ENCODE data around the gene SULF2.
A peak's percentile ranks its signal among the peaks of the same experiment; 100 is the strongest.

Gene SULF2

GRCh38 chr20:47642624-47643023 is 142.7 kb downstream of the SULF2 start:
- DNase-seq (ENCODE audit: low read depth) = no peak

DNA sequence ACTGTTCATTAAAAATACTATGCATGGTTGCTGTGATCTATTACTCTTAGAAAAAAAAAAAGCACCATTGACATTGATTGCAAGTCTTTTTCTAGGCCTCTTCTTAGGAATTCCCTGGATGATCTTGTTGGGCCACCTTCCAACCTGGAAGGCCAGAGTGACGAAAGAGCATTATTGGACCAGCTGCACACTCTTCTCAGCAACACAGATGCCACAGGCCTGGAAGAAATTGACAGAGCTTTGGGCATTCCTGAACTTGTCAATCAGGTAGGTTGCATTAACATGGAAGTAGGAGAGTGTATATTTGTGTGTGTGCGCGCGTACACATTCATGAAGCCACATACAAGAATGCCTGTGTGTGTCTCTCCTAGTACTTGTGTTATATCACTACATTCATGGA is 143.2 kb downstream of the SULF2 start:
- DNase-seq (ENCODE audit: low read depth) = no peak

GRCh38 chr20:47638851-47639250 is 146.4 kb downstream of the SULF2 start:
- no peak for DNase-seq (ENCODE audit: low read depth)

DNA sequence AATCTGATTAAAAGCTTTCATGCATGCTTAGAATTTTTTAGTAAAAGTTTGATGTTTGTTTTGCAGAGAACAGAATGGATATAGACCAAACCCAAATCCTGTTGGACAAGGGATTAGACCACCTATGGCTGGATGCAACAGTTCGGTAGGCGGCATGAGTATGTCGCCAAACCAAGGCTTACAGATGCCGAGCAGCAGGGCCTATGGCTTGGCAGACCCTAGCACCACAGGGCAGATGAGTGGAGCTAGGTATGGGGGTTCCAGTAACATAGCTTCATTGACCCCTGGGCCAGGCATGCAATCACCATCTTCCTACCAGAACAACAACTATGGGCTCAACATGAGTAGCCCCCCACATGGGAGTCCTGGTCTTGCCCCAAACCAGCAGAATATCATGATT is 150.0 kb downstream of the SULF2 start:
- DNase-seq (ENCODE audit: low read depth) = no peak

DNA sequence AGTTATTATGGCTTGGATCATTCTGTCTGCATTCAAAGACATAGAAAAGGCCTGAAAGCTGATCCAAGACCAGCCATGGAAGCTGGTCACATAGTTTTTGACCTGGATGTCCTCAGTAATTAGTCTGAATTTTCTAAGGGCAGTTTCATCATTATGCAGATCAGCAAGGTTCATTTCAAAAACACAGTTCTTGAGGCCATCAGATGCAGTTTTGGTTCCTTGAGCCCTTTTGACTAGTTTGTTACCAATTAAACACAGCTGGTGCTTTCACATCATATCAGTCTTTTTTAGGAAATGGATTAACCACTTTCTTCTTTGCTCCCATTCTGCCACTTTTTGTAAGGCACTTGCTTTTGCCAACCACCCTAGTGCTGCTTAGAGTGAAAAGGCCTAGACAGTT is 154.2 kb downstream of the SULF2 start:
- DNase-seq (ENCODE audit: low read depth) = no peak

- no peak for DNase-seq (ENCODE audit: low read depth)
Observed at GRCh38 chr20:47629907-47630306, 155.4 kb downstream of the SULF2 start.

DNA sequence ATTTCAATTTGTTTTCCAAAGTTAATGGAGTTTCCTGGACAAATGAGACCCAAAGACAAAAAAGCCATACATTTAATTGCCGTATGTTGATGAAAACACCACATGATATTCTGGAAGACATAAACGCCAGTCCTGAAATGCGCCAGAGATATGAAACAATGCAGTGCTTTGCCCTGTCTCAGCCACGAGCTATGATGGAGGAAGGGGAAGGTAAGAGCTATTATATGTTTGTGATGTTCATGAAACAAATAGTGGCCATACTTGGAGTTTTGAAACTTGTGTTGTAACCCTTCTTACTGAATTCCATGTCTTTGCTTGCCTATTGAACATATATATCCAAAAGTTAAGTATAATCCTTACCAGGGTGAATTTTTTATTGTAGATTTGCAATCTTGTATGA is 157.7 kb downstream of the SULF2 start:
- DNase-seq (ENCODE audit: low read depth) = no peak

GRCh38 chr20:47623206-47623605 is 162.1 kb downstream of the SULF2 start:
- DNase-seq (ENCODE audit: low read depth) = no peak

DNA sequence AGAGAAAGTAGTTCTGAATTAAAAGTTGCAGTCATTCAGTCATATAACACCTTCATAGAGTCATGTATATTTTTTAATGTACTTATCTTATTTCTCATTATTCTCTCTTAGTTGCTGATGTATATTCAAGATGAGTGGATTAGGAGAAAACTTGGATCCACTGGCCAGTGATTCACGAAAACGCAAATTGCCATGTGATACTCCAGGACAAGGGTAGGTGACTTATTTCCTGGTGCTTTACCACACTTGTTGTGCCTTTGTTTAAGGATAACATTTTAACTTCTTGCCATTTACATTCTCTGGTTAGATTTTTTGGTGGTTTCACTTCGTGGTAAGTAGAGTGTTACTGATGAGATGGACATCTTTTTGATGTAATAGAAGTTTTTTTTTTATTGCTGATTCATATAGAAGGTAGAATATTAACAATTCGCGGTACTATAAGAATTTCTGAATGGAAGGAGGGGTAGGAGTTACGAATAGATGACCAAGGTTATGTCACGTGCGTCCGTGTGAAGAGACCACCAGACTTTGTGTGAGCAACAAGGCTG is 163.1 kb downstream of the SULF2 start:
- no peak for DNase-seq (ENCODE audit: low read depth)

- no peak for DNase-seq (ENCODE audit: low read depth)
Observed at GRCh38 chr20:47620808-47621805, 164.2 kb downstream of the SULF2 start.

- no peak for DNase-seq (ENCODE audit: low read depth)
Observed at GRCh38 chr20:47618479-47618878, 166.8 kb downstream of the SULF2 start.

DNA sequence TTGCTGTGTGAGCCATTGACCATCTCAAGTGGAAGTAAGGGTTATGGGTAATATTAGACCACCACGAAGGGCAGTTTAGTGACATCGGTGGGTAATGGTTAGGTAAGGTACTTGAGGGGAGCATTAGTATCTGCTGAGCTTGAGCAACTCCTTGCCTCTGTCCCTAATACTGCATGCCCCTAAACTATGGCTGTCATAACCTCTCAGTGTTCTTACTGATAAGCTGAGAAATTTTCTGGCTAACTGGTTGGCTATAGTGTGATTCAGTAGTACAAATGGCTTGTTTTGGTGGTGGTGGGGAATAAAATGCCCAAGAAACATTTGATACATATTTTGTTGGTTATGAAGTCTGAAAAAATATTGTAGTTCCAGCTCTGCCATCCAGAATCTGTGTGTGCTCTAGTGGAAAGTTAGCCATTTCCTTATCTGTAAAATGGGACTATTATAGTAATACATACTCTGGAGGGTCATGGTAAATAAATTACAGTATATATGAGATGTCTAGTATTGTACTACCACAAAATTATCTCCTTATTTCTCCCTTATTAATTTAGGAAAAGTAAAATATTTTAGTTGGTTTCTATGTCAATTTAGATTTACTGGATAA is 170.5 kb downstream of the SULF2 start:
- DNase-seq (ENCODE audit: low read depth) = no peak

- DNase-seq (ENCODE audit: low read depth) = no peak
Observed at GRCh38 chr20:47612670-47613069, 172.6 kb downstream of the SULF2 start.

DNA sequence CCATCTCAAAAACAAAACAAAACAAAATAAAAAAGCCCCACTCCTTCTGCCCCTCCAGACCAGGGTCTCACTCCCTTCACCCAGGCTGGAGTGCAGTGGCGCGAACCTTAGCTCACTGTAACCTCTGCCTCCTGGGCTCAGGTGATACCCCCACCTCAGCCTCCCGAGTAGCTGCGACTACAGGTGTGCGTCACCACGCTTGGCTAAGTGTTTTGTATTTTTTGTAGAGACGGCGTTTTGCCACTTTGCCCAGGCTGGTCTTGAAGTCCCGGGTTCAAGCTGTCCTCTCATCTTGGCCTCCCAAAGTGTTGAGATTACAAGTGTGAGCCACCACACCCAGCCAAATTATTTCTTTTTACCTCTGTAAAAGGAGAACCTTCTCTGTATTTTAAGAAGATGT is 173.5 kb downstream of the SULF2 start:
- no peak for DNase-seq (ENCODE audit: low read depth)

DNA sequence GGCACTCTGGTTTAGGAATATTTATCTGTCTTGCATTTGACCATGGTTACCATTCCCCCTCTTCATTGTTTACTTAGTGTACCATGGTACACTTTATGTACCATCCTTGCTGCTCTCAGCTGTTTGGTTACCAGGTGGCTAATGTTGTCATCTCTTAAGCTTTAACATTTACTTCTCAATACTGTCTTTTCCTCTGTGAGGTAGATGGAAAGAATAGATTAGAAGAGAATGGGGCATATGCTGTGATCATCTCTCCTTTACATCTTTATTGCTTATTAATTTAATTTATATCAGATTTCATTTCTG is 174.4 kb downstream of the SULF2 start:
- no peak for DNase-seq (ENCODE audit: low read depth)

- peak; percentile 33 for DNase-seq (ENCODE audit: low read depth)
Observed at GRCh38 chr20:47610247-47610944, 174.9 kb downstream of the SULF2 start.

DNA sequence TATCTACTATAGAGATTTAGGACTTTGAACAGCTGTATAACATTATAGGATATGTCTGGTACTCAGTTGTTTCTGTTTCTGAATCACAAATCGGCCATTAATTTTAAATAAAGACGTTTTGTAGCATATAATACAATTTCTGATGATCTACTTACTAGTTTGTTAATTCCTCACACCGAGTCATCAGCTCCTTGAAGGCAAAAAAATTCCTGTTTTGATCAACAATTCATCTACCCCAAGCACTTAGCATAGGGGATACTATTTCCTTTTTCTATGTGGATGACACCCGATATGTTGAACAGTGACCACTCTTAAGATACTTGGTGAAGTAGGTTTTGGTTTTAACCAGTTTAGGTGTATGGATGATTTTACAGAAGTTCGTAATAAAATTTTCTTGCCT is 176.3 kb downstream of the SULF2 start:
- no peak for DNase-seq (ENCODE audit: low read depth)

Data from T-helper 22 cell (primary cell).